Stimulated activated CD8-positive, alpha-beta memory T cell treated with anti-CD3 and anti-CD28 coated beads, Interleukin-4, amount 100 ng/mL, for 24 hours (primary cell): ENCODE measurements around the gene CFHR4.
"Not testable (repeated sequence)": the region's sequence is repeated elsewhere in the genome, so short reads cannot be mapped to it uniquely, and the experiment has no call there.

Source experiments
- DNase-seq: peaks from one replicate; pipeline ENCODE4 v3.0.0-alpha.2; 2020; ENCODE audit warnings: low read depth

Gene CFHR4

DNA sequence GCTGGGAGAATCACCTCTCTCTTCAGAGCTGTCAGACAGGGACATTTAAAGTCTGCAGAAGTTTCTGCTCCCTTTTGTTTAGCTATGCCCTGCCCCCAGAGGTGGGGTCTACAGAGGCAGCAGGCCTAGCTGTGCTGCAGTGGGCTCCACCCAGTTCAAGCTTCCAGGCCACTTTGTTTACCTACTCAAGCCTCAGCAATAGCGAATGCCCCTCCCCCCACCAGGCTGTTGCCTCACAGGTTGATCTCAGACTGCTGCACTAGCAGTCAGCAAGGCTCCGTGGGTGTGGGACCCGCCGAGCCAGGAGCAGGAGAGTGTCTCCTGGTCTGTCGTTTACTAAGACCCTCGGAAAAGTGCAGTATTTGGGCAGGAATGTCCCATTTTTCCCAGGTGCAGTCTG, 53.6 kb downstream of the CFHR4 start:
- DNase-seq: not testable (repeated sequence)

DNA sequence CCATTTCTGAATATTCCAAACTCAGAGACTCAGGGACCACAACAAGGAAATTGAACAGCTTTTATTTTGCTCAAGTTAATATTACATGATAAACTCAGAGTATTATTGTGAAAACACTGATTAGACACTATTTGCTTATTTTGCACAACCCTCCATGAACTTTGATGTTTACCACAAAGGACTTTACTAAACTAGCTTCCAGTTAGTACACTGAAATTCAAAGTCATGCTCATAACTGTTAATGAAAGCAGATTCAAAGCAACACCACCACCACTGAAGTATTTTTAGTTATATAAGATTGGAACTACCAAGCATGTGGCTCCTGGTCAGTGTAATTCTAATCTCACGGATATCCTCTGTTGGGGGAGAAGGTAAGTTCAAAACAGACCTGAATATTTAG, 55.7 kb downstream of the CFHR4 start, which contains the start of gene CFHR2:
CFHR2 (plus strand) TSS at position 171 of the 400 bp plus-strand sequence; CDS start at position 314, 143 bp downstream.
- DNase-seq: not testable (repeated sequence)

DNA sequence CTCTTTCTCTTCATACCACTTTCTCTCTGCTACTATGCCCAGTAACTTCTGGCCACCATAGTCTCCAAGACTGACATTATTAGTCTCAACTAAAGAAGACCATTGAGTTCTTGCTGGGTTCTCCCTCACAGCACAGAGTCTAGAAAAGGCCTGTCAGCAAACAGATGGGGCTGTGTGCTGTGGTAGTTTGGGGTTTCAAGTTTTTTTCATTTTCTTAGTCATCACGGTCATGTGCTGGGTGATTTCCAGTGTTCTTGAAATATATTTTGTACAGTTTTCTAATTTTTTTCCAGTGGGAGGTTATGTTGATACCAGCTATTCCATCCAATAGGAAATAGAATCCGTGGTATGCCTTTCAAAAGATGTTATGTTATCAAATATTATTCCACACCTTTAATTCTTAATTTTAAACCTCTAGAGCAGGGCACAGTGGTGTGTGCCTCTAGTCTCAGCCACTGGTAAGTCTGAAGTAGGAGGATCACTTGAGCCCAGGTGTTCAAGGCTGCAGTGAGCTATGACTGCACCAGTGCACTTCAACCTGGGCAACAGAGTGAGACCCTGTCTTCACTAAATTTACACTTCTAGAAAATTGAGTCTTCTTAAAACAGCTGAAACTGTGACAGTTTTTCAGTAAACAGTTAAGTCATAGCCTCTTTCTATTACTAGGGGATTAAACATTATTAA, 64.0 kb downstream of the CFHR4 start:
- DNase-seq: no peak

DNA sequence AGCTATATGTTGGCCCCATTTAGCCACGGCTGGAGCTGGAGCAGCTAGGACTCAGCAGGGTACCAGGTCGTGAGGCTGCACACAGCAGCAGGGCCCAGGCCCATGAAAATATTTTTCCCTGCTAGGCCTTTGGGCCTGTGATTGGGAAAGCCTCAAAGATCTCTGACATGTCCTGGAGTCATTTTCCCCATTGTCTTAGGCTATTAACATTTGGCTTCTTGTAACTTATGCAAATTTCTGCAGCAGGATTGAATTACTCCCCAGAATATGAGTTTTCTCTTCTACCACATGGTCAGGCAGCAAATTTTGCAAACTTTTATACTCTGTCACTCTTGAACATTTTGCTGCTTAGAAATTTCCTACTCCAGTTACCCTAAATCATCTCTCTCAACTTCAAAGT, 66.9 kb downstream of the CFHR4 start:
- no peak for DNase-seq

DNA sequence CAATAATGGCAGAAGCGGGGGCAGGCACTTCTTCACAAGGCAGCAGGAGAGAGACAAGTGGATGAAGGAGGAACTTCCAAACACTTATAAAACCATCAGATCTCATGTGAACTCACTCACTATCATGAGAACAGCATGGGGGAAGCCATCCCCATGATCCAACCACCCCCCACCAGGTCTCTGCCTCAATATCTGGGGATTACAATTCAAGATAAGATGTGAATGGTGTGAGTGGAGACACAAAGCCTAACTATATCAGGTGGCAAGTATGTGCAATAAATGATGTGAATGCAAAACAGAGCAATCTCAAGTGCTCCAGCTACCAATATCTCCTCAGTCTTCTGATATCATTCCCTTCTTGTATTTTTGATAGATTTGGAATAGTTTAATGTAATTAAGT, 68.1 kb downstream of the CFHR4 start:
- no peak for DNase-seq

DNA sequence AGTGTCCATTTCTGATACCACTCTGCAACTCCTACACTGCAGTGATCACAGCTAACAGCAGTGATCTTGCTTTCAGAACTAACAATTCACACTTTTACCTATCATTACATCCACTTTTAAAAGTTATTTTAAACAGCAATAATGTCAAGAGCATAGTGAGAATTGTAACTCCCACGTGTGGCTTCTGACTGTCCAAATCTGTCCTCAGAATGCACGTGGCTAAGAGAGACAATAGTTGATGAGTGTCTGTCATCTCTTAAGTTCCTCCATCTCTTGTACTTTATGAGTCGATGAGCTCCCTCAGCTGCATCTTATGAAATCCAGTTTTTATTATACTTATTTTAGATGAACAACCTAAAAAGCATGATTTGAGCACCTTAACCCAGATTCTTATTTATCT, 73.0 kb downstream of the CFHR4 start:
- no peak for DNase-seq
